Measurements from ENCODE around the gene BUB1.

GRCh38 chr2:110702514-110703380 lies 24.9 kb upstream of the BUB1 start:
- TF ChIP-seq, protein P1, sequence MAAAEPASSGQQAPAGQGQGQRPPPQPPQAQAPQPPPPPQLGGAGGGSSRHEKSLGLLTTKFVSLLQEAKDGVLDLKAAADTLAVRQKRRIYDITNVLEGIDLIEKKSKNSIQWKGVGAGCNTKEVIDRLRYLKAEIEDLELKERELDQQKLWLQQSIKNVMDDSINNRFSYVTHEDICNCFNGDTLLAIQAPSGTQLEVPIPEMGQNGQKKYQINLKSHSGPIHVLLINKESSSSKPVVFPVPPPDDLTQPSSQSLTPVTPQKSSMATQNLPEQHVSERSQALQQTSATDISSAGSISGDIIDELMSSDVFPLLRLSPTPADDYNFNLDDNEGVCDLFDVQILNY (CRISPR knock-in tag; IDR thresholded peaks at IDR 0.05): no peak
- no peak for TF ChIP-seq ZNF766 (CRISPR knock-in tag; conservative IDR thresholded peaks at IDR 0.05)
- TF ChIP-seq NFIX (CRISPR knock-in tag; IDR thresholded peaks at IDR 0.05; ENCODE audit: low read depth): no peak
- TF ChIP-seq ZNF707 (CRISPR knock-in tag; conservative IDR thresholded peaks at IDR 0.05): no peak
- no peak for TF ChIP-seq ILF3 (IDR thresholded peaks at IDR 0.05; ENCODE audit: borderline replicate concordance)
- TF ChIP-seq ZBTB7A (IDR thresholded peaks at IDR 0.05; ENCODE audit: borderline replicate concordance, control insufficient read depth, low read depth, low read length): no peak

All from K562 (cell line).